H1 (cell line): ENCODE results near the gene MOCS3. TPM values are rescaled to one million over a fixed set of nuclear protein-coding genes. Genes with fewer than 3 reads are reported as not detected.

ENCODE experiments used
- polyA plus RNA-seq, 7 experiments: library from polyadenylated mRNA; depleted of rRNA in 3 of 7; stranded (reverse) in 5 of 7; unstranded in 2 of 7; fragments of >200 nt in 5 of 7; fragments of 200-250 nt in 2 of 7; gene quantifications; 1 replicate in 5 of 7; 2 replicates in 1 of 7; 4 replicates in 1 of 7; pipeline versions ENCODE4 v1.2.1 to v1.2.3, GENCODE V29; 2011 to 2013; ENCODE audit warnings: missing spikeins in 2 of 7, mixed read lengths in 2 of 7
- total RNA-seq: library from RNA; stranded (reverse); fragmentation: NEBNext Ultra II Directional; extraction: Animal tissue kit (Norgen Biotek cat#: 25700); gene quantifications from 2 replicates; pipeline ENCODE4 v1.2.1, GENCODE V29; 2021
- TF ChIP-seq, protein P1 (sequence below): IDR thresholded peaks from 2 replicates; pipeline ENCODE4 v1.6.1; 2012; ENCODE audit warnings: low read length, inconsistent platforms

MOCS3 gene
- total and polyA plus RNA-seq, 2 of the 8 experiments (the other 6 are each of a cell fraction or from before 2014, with no cell fraction given), result 6.2 to 6.3 TPM

DNA sequence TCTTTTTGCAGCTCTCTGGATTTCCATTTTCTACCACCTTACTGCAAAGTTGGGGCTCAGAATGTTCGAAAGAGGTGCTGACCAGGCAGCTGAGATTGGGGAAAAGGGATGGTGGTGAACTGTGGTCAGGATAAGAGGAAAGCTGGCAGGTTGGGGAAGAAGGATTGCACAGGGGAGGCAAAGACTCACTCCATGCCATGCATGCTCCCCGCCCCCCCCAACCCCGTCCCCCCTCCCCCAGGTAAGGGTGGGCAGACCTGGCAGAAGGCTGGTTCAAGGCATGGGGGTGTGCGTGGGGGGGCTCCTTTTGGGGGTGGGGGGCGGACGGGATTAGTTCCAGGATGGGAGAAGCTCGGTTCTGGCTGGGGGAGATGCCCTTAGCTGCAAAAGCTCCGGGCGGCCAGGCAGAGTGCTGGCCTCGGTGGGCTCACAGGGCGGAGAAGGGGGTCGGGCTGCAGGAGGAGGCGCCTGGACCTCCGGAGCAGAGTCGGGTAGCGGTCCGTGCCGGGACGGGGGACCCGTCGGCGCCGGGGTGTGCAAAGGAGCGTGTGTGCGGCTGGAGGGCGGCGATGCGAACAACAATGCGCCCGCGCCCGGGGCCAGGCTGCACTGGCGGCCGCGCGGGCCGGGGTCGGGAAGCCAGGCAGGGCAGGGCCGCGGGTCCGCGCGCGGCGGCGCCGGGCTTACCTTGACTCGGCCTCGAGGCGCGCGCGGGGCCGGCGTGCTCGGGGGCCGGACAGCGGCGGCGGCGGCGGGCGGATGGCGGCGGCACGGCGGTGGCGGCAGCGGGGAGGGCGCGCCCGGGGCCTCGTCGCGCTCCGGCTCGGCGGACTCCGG, 28.3 kb upstream of the MOCS3 start (continued):
- TF ChIP-seq, protein P1, sequence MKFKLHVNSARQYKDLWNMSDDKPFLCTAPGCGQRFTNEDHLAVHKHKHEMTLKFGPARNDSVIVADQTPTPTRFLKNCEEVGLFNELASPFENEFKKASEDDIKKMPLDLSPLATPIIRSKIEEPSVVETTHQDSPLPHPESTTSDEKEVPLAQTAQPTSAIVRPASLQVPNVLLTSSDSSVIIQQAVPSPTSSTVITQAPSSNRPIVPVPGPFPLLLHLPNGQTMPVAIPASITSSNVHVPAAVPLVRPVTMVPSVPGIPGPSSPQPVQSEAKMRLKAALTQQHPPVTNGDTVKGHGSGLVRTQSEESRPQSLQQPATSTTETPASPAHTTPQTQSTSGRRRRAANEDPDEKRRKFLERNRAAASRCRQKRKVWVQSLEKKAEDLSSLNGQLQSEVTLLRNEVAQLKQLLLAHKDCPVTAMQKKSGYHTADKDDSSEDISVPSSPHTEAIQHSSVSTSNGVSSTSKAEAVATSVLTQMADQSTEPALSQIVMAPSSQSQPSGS, result no peak
- TF ChIP-seq, all 59 proteins: peak for 5
